ENCODE measurements around the gene DLG2.

GRCh38 chr11:85379066-85379465, 248.1 kb downstream of the DLG2 start:
- TF ChIP-seq EP300 (IDR thresholded peaks at IDR 0.05; ENCODE audit: borderline replicate concordance) (no peak), TAF1 (IDR thresholded peaks at IDR 0.05; ENCODE audit: low read depth) (no peak), NFIC (IDR thresholded peaks at IDR 0.05) (no peak), YY1 (IDR thresholded peaks at IDR 0.05; ENCODE audit: low read depth) (no peak), MAX (IDR thresholded peaks at IDR 0.05) (no peak), CEBPB (IDR thresholded peaks at IDR 0.05) (no peak), REST (IDR thresholded peaks at IDR 0.05; ENCODE audit: low read depth) (no peak), TCF12 (IDR thresholded peaks at IDR 0.05; ENCODE audit: low read depth) (no peak), RAD21 (IDR thresholded peaks at IDR 0.05; ENCODE audit: low read depth) (no peak), EGR1 (IDR thresholded peaks at IDR 0.05) (no peak), USF1 (IDR thresholded peaks at IDR 0.05) (no peak), TEAD4 (IDR thresholded peaks at IDR 0.05) (no peak)
